Endometrial microvascular endothelial cells (primary cell): Measurements from ENCODE around the gene GADD45A. TPM values are rescaled to one million over a fixed set of nuclear protein-coding genes. Genes with fewer than 3 reads are reported as not detected.
"Not testable (repeated sequence)": the region's sequence is repeated elsewhere in the genome, so short reads cannot be mapped to it uniquely, and the experiment has no call there.

Experiments used
- in situ Hi-C: cut with HindIII; loops from 2 replicates; pipeline ENCODE4 v1.10.0; 2017; ENCODE audit warnings: low sequenced_read_pairs, low pct_unique_long_range_greater_than_20kb; ENCODE audit errors: inconsistent ontology term
- total RNA-seq: library from RNA; depleted of rRNA; stranded (reverse); fragments of >200 nt; gene quantifications from one replicate; pipeline ENCODE4 v1.2.3, GENCODE V29; 2015; ENCODE audit errors: inconsistent ontology term

The GADD45A gene, protein sequence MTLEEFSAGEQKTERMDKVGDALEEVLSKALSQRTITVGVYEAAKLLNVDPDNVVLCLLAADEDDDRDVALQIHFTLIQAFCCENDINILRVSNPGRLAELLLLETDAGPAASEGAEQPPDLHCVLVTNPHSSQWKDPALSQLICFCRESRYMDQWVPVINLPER
- 53.1 TPM for total RNA-seq

DNA sequence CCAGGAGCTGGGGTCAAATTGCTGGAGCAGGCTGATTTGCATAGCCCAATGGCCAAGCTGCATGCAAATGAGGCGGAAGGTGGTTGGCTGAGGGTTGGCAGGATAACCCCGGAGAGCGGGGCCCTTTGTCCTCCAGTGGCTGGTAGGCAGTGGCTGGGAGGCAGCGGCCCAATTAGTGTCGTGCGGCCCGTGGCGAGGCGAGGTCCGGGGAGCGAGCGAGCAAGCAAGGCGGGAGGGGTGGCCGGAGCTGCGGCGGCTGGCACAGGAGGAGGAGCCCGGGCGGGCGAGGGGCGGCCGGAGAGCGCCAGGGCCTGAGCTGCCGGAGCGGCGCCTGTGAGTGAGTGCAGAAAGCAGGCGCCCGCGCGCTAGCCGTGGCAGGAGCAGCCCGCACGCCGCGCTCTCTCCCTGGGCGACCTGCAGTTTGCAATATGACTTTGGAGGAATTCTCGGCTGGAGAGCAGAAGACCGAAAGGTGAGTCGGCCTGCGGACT is at the start of gene GADD45A:
TSS of gene GADD45A (plus strand) at position 135 of the 491 bp plus-strand sequence. CDS start at position 429, 294 bp downstream.
- in situ Hi-C loops = no loop called here

DNA sequence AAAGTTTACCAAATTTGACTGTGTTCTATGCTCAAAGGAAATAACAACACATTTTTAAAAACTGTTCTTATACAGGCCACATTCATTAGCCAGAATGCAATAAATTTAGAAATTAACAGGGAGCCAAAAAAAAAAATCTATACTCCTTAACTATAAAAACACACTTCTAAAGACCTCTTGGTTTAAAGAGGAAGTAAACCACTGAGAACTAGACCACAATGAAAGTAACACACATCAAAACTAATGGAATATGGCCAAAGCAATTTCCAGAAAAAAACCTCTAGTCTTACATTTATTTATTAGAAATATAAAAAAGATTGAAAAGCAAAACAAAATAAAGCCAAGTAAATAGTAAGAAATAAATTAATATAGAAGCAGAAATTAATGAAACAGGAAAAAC is 48.9 kb upstream of the GADD45A start:
- in situ Hi-C loops = no loop called here

DNA sequence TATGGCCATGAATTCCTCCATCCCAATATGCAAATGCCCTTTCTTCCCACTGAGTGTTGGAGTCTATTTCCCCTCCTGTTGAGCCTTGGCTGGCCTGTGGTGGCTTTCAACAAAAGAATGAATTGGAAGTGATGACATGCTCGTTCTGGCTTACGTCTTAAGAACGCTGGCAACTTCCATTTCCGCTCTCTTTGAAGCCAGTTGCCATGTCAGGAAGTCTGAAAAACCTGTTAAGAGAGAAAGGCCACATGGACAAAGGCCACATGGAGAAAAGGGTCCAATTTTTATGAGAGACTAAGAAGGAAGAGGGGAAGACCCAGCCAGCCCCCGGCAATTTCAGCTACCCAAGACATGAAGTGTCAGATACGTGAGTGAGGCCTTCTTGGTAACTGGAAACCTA is 45.6 kb upstream of the GADD45A start:
- in situ Hi-C loops = no loop called here

DNA sequence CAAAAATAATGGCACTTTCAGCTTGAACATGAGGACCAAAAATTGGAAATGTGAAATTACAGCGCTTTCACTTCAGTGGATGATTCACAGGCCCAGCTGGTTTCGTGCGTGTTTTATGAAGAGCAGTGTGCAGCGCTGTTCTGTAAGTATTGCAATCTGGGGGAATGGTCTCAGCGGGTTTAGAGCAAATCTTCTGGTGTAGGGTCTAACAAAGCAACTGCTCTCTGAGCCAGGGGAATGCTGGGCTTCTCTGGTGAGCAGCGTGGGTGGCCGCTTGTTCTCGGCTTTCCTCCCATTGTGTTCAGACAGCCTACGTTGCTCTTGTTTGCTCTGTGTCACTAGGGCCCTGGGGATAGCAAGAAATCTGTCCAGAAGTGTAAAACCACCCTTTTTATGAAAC is 42.4 kb upstream of the GADD45A start:
- in situ Hi-C loops = no loop called here

DNA sequence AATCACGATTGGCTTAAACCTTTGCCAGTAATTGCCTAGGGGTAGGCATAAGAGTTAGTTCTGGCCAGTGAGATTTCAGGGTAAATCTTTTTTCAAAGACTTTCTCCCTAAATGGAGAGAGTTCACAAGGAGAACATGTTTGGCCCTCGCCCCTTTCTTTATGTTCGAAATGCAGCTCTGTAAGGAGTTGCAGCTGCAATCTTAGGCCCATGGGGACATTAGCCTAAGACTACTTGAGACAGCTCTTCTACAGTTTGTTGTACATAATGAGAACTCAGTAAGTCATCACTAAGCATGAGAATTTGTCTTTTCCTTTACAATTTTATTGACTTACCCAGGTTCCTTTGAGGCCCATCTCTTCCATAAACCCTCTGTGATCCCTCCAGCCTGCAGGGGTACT is 40.4 kb upstream of the GADD45A start:
- in situ Hi-C loops = no loop called here

DNA sequence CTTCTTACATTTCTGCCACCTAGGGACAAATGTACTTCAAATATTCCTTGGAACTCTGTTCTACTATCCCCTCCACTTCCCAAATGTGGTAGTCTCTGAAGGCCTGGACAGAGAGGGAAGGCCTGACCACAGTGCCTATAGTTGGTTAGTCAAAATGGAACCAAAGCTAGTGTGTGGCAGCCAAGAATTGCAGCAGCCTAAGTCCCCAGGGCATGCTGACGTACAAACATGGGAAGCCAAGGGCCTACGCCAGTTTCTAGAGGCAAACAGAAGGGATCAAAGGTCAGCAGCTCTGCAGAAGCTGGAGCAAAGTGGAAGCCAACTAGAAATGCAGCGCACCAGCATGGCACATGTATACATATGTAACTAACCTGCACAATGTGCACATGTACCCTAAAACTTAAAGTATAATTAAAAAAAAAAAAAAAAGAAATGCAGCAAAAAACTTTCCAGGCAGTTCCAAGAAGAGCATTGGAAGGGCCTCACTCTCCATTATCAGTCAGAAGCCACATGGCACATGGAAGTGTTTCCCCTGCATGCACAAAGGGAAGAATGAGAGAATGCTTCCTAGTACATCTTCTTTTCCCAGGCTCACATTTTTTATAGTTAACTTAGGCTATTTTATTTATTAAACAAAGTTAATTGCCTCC is 39.4 kb upstream of the GADD45A start:
- in situ Hi-C loops = no loop called here

DNA sequence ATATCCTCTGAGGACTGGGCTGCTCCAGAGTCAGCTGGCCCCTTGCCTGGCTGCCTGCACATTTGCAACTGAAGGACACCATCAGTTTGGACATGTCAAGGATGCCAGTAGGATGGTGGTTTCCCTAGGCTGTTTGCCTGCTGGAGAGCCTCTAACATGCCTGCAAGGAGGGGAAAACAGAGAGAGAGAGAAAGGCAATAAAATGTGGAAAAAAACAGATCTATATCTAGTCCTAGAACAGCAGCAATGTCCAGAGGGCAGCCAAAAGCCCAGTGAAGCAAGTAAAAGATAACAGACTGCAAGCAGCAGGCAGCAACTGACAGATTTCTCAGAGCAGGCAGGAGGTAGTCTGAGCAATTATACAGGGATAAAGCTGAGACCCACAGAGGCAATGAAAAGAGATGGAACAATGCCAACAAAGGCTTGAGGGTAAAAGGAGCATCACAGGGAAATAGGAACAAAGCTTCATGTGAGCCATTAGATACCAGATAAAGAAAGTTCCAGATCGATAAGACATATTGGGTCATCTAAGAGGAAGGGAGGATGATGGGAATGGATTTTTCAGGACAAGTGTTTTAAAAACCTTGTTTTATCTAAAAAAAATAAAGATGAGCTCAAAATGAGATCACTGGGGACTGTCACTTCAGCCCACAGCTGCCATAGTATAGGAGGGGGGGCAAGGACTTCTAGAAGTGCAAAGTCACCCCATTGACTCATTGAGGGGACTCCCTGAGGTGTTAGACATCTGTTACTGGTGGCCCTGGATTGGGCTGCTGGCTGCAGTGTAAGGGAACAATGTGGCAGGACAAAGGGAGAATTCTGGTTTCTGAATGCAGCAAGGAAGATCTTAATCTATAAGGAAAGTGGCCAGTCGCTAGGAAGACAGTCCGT is 38.6 kb upstream of the GADD45A start:
- in situ Hi-C loops = no loop called here

DNA sequence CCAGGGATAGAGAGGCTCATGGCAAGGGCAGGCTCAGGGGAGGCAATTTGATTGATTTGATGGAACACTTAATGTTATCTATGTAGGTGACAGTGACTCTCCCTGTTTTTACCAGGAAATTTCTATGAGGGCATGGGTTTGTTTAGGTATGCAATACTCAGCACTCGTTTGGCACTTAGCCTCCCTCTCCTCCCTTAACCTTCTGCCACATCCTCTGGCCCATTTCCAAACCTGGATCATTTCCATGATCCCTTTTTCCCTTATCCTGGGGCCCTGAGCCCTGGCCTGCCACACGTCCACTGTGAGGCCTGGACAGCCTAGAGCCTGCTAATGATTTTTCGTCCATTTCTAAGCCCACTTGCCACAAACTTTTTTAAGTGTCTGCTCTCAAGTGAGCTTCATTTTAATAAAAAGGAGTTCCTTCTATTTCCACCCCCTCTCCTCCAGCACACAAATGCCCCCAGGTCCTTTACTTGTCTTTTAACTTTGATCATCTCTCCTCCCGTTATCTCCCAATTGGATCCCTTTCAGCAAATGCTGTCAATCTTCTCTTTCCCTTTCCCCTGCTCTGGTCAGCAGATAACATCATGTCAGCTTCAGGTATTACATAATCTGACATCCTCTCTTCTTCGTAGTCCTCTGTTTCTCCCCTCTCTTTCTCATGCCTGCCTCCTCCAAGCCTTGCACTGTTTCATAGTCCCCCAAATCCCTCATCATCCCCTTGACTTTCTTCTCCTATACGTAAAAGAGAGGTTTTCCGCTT is 37.8 kb upstream of the GADD45A start:
- in situ Hi-C loops = no loop called here

DNA sequence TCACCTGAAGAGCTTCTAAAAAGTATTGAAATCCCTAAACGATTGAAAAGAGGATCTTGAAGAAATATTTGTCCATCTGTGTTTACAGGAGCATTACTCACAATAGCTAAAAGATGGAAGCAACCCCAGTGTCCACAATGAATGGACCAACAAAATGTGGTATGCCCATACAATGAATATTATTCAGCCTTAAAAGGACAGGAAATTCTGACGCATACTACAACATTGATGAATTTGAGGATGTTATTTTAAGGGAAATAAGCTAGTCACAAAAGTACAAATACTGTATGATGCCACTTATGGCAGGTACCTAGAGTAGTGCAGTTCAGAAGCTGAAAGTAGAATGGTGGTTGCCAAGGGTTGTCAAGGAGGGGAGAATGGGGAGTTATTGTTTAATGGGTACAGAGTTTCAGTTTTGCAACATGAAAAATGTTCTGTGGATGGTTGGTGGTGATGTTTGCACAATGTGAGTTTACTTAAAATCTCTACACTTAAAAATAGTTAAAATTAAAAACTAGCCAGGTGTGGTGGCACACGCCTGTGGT is 37.1 kb upstream of the GADD45A start:
- in situ Hi-C loops = no loop called here

DNA sequence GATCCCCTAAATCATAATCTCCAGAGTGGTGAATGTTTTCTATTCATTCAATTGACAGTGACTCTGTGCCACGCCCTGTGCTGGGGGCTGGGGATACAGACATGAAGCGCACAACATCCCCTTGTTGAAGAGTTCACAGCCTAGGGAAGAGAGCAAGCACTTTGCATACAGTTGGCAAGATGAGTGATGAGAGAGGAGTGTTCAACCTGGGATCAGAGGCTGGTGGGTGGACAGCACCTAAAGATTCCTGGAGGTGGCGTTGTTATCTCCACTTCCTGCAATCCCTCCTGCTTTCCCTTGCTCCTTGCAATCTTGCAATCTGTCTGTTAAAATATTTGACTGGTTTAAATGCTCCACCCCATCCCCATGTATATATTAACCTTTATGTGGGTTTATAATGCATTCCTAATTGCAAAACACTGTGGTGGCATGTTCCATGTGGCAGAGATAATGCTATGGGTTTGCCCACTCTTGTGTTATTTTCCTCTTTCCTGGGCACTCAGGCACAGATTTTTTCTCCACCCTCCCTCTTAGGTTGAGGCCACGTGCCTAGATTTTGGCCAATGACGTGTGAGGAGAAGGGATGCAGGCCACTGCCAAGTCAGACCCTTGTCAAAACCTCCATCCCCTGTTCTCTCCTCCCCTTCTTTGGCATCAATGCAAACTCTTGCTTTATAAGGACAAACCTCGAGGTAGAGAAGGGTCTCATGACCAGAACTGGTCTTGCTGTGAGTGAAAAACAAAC is 36.2 kb upstream of the GADD45A start:
- in situ Hi-C loops = no loop called here

DNA sequence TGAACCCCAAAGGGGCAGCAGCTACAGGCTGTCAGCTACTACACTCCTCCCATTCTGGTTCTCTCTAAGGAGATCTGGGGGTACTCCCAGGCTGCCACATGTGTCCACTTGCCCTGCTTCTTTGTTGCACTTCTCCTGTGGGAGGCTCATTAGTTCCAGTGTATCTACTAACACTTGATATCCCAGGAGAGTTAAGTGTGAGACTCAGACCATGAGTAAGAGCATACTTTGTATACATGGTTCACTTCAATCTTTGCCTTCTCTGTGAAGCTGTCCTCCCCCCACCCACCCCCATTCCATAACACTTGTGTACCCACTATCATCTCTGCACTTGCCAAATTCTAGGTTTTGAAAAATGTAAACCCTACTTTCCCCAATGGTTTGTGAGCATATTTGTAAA is 34.9 kb upstream of the GADD45A start:
- in situ Hi-C loops = no loop called here

DNA sequence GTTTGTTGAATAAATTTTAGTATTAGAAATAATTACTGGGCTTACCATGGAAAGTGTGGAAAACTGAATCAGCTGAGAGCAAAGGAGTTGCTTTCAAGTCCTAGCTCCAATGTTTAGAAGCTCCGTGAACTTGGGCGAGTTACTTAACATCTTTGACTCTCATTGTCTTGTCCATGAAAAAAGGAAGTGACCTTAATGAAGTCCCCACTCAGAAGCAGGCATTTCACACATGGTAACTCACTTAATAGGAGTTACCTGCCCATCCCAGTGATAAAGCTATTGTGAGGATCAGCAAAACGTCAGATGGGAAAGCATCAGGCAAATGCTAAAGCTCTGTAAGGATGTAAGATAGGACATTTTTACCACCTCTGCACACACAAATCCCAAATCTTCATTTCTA is 34.0 kb upstream of the GADD45A start:
- in situ Hi-C loops = no loop called here

DNA sequence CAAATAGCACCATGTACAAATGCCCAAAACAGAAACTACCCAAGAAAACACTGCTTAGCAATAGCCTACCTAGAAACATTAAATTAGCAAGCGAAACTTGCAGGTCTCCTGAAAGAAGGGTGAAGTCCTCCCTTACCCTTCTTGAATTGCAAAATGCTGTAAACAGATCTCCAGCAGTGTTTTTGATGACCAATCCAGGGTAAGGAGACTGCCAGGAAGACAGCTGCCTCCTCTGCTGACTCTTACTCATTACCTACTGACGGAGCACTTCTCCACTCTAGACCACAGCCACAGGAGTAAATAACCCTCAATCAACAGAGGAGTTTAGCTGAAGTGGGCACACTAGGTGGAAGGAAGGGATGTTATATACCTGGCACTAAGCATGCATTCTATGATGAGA is 32.2 kb upstream of the GADD45A start:
- in situ Hi-C loops = no loop called here

DNA sequence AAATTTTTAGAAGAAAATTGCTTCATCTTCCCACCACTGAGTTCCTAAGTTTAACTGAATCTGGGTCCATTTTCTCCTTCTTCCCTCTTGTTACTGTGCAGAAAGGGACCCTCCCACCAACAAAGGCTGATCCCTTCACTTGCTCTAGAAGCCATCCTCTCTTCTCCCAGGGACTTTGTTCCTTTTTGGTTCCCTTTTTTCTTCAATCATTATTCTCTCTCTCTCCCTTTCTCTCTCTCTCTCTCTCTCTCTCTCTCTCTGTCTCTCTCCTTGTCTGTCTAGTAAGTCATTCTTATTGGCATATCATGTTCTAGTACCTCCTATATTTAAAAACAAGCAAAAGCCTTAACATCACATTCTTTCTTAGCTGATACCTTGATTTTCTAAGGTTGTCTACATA is 31.7 kb upstream of the GADD45A start:
- in situ Hi-C loops = no loop called here

DNA sequence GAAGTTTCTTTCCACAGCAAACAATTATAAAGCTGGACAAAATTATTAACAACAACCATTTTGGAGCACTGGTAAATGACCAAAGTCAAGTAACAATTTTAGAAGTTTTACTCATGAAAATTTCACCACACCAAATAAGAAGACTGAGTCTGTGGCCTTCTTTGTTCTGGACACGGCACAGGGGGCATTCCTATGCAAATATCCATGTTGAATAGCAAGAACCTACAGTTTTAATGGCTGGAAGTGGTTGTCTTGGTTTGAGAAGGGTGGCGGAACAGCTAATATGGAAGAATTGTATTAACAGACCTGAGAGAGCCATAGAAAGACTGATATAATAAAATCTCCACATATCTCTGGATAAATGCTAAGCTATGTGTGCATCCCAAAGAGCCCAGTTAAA is 29.4 kb upstream of the GADD45A start:
- in situ Hi-C loops = no loop called here

DNA sequence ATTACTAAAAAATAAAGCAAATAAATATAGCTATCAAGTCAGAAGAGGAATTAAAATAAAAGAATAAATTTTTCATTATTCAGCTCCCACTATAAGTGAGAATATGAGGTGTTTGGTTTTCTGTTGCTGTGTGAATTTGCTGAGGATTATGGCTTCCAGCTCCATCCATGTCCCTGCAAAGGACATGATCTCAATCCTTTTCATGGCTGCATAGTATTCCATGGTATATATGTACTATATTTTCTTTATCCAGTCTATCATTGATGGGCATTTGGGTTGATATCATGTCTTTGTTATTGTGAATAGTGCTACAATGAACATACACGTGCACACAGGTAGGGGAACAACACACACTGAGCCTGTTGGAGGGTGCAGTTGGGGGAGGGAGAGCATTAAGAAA is 27.8 kb upstream of the GADD45A start:
- in situ Hi-C loops = not testable (repeated sequence)

DNA sequence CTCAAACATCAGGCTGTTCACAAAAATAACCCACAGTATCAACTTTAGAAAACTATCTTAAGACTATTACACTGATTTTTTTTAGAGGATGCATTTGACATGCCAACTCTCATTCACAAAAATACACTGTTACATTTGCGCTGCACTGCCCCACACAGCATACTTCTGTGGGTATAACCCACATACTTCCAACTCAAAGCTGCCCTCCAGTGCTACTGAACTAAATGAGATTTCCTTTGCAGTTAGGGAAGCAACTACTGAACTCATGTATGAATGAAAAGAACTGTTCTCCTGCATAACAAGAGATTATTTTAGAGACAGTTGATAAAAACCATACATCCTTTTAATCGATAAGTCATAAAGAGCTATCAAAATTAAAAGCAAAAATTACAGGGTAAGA is 25.8 kb upstream of the GADD45A start:
- in situ Hi-C loops = no loop called here

DNA sequence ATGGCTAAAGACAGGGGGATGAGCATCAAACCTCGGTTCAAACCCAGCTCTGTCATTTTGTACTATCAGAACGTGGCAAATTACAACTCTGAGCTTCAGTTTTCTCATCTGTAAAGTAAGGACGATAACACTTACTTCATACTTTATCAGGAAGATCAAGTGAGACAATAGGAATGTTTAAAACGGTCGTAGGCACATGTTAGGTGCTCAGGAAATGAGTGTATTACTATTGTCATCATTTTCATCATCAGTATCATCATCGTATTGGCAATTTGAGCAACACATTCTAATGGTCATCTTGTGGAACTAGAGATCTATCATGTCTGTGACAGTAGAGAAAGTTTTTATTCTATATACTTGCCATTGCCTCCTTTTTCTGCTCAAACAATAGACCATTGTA is 22.1 kb upstream of the GADD45A start:
- in situ Hi-C loops = no loop called here
